HUES48 (cell line): ENCODE measurements around the gene LPAR3.

Experiments used
- H3K27ac ChIP-seq: one replicate; pipeline ENCODE4 v1.7.0; 2013; ENCODE audit warnings: low read depth, low read length, inconsistent platforms
- H3K27me3 ChIP-seq: 2 replicates; pipeline ENCODE4 v1.6.1; 2013; ENCODE audit warnings: mild to moderate bottlenecking, low read length; ENCODE audit not compliant: control insufficient read depth, insufficient read depth
- H3K36me3 ChIP-seq: 2 replicates; pipeline ENCODE4 v1.6.1; 2013; ENCODE audit warnings: low read length; ENCODE audit not compliant: control insufficient read depth, insufficient read depth
- H3K4me1 ChIP-seq: 2 replicates; pipeline ENCODE4 v1.6.1; 2013; ENCODE audit warnings: mild to moderate bottlenecking, low read length; ENCODE audit not compliant: control insufficient read depth, insufficient read depth
- H3K4me3 ChIP-seq: 2 replicates; pipeline ENCODE4 v1.5.1; 2013; ENCODE audit warnings: mild to moderate bottlenecking, low read depth, low read length
- H3K9ac ChIP-seq: 2 replicates; pipeline ENCODE4 v1.6.1; 2013; ENCODE audit warnings: mild to moderate bottlenecking, low read depth, low read length, moderate library complexity
- H3K9me3 ChIP-seq: 2 replicates; pipeline ENCODE4 v1.6.1; 2013; ENCODE audit warnings: low read length; ENCODE audit not compliant: control insufficient read depth, insufficient read depth

Gene LPAR3

DNA sequence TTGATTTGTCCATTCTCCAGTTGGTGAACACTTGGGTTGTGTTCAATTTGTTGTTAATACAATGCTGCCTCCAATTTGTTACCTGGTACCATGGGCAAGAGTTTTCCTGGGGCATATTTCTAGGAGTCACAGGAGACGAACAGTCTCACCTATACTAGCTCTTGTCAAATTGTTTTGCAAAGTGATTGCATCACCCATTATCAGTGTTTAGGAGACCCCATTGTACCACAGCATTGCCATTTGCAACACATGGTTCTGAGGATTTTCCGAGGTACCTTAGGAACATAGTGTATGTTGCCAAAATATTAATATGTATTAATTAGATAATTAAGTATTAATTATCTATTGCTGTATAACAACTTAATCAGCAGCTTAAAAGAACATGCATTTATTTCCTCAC lies 97.8 kb downstream of the LPAR3 start:
- Histone ChIP-seq H3K9ac (no peak overlapping the region), H3K27me3 (no peaks in the 10 kb centered on the region), H3K4me1 (no peaks in the 10 kb centered on the region), H3K9me3 (peaks cover 4% of the 10 kb centered on the region; the same call in 1 of the 2 replicates), H3K36me3 (no peaks in the 10 kb centered on the region), H3K4me3 (no peak overlapping the region), H3K27ac (no peak overlapping the region)

DNA sequence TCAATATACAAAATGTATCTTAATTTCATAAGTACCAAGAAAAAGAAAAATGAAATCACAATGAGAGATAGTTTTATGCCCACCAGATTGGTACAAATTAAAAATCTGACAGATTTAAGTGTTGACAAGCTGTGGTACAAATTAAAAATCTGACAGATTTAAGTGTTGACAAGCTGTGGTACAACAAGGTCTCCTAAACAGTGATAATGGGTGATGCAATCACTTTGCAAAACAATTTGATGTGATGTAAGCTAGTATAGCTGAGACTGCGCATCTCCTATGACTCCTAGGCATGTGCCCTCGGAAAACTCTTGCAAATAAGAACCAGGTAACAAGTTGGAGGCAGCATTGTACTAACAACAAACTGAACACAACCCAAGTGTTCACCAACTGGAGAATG lies 100.6 kb downstream of the LPAR3 start:
- Histone ChIP-seq H3K9ac (no peak overlapping the region), H3K9me3 (peaks cover 4% of the 10 kb centered on the region; the same call in 1 of the 2 replicates), H3K27ac (no peak overlapping the region), H3K4me3 (no peak overlapping the region), H3K4me1 (no peaks in the 10 kb centered on the region), H3K36me3 (no peaks in the 10 kb centered on the region), H3K27me3 (no peaks in the 10 kb centered on the region)

DNA sequence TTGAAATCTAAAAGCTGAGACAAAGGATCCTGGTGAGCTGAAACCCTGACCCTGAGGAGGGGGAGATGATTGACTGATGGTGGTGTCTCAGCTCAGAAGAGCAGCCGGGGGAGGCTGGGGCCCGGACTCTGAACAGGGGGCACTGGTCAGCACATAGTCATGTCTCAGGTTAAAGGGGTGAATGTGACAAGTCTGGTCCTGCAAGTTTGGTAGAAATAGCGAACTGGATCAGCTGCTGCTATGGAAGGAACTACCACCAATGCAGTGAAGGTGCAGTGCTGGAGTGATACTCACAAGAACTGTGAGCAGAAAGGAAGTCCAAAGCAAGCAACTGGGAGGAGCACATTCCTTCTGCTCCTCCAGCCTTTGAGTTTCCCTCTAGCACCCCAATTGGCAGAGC lies 104.0 kb downstream of the LPAR3 start:
- Histone ChIP-seq H3K27me3 (no peaks in the 10 kb centered on the region), H3K9ac (no peak overlapping the region), H3K9me3 (peaks cover 4% of the 10 kb centered on the region; the same call in 1 of the 2 replicates), H3K36me3 (no peaks in the 10 kb centered on the region), H3K4me1 (no peaks in the 10 kb centered on the region), H3K4me3 (no peak overlapping the region), H3K27ac (no peak overlapping the region)

DNA sequence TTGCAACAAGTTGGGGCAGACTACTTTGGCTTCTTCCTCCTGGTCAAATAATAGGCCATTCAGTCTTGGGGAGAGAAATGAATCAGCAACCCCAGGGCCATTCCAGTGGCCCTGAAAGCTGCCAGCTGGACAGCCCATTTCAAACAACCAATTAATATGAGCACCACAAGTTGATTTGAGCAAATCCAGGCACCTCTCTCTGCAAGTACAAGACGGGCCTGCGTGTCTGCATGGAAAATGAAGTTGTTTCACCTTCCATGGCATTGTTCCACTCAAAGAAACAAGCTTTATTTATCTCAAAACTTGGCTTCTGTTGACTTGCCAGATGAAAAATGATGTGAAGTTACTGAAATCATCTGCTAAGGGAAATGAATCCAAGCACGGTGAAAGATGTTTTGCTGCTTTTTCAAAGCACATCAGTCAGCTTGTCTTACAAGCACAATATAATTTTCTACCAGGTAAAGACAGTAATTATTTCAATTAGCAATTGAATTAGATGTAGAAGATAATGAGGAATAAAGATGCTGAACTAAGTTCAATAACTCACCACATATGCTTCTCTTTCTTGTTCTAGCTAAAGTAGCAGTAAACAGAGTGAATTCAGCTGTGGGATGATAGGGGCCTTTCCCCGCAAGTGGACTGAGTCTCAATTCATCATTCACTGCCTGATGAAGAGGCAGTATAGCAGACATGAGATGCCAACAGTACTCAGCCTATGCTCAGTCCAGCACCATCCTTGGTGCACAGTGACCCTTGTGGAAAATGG lies 107.6 kb downstream of the LPAR3 start:
- Histone ChIP-seq H3K9me3 (no peaks in the 10 kb centered on the region), H3K27ac (no peak overlapping the region), H3K27me3 (no peaks in the 10 kb centered on the region), H3K4me1 (peaks cover 9% of the 10 kb centered on the region), H3K9ac (no peak overlapping the region), H3K36me3 (no peaks in the 10 kb centered on the region), H3K4me3 (no peak overlapping the region)

DNA sequence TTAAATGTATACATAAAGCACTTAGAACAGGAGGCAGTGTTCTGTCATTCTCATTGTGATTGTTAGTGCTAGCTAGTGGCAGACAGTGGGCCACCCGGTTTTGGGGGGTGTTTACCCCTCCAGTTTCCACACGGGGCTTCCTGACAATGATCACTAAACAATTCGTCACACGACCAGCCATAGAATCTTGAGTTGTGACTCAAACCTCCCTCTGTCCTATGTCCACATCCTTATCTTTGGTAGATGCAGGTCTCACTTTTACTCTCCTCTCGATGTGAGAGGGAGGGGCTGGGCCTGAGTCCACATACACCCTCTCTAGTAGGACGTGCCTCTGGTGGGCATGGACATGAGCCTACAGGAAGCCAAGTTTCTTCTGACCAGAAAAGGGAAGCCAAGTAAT lies 110.1 kb downstream of the LPAR3 start:
- Histone ChIP-seq H3K27me3 (no peaks in the 10 kb centered on the region; the same call in 1 of the 2 replicates), H3K4me1 (peaks cover 9% of the 10 kb centered on the region), H3K27ac (no peak overlapping the region)

DNA sequence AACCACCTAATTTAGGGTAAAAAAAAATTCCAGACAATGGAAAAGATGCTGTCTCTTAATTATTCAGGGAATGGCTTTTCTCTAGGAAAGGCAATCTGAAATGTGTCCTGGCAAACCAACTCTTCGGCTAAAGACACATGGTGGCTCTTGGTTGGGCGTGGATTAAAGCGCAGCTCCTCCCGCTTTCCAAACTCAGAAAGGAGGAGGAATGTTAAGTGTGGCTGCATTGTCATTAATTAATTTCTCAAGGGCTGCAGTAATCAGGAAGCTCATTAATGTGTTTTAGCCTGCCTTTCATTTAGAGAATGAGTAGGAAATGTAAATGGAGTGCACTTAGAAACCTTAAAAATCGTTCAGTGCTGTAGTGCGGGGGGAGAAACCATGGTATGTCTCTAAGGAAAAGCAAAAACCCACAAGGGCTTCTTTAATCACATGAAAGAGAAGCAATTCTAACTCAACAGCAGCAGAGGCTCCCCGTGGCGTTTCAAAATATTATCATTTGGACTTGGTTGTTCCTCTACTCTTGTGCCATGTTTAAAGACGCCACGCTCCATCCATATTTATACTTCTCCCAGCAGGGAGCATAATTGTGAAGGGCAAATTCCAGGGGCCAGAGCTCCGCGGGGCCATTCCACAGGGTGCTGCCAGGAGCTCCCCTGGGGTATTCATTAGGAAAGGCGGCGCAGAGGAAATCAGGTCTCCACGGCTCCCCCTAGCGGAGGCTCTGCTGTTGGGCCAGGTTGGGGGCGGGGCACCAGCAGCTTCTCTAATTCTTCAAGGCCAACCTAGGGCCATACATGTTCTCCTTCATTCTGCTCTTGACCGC lies 110.8 kb downstream of the LPAR3 start:
- peak overlapping the region; percentile 12 for H3K27ac ChIP-seq
- no peaks in the 10 kb centered on the region; the same call in 1 of the 2 replicates for H3K27me3 ChIP-seq
- no peaks in the 10 kb centered on the region for H3K36me3 ChIP-seq
- H3K4me3 ChIP-seq = peak overlapping the region; percentile 62
- no peak overlapping the region for H3K9ac ChIP-seq
- no peaks in the 10 kb centered on the region for H3K9me3 ChIP-seq
- peaks cover 9% of the 10 kb centered on the region for H3K4me1 ChIP-seq

More for the DNA sequence above, 110.1 kb downstream of the LPAR3 start:
- H3K9me3 ChIP-seq = no peaks in the 10 kb centered on the region
- no peak overlapping the region for H3K4me3 ChIP-seq
- no peaks in the 10 kb centered on the region for H3K36me3 ChIP-seq
- H3K9ac ChIP-seq = no peak overlapping the region

DNA sequence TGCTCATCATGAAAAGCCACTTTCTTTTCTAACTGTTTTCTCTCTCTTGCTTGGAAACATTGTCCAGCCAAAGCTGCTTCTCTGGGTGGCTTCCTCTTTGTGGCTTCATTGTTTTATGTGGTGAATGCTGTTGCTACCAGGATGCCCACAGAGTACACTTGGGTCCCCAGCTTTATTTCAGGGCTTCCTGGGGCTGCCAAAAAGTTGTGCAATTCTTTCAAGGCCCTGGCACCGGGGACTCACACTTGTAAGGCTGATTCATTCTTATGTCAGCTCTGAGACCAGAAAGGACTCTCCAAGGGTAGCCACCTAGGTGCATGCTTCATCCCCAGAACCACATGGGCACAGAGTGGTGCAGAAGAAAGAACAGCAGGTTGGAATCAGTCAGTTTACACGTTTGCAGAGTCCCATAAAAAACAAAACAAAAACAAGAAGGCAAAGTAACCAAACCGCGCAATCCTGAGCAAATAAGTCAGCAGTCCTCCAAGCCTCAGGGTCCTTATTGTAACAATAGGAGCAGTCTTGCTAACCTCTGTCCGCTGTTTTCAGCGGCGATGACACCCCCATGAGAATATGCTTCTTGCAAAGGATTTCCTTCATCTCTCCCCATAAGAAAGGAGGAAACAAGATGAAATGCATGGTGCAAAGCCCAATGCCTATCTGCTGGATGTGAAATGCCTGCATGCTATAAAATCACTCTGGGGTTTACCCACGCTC lies 112.8 kb downstream of the LPAR3 start:
- Histone ChIP-seq H3K36me3 (no peaks in the 10 kb centered on the region), H3K9me3 (no peaks in the 10 kb centered on the region), H3K4me3 (no peak overlapping the region), H3K27me3 (no peaks in the 10 kb centered on the region; the same call in 1 of the 2 replicates), H3K27ac (no peak overlapping the region), H3K9ac (no peak overlapping the region), H3K4me1 (peaks cover 9% of the 10 kb centered on the region)

DNA sequence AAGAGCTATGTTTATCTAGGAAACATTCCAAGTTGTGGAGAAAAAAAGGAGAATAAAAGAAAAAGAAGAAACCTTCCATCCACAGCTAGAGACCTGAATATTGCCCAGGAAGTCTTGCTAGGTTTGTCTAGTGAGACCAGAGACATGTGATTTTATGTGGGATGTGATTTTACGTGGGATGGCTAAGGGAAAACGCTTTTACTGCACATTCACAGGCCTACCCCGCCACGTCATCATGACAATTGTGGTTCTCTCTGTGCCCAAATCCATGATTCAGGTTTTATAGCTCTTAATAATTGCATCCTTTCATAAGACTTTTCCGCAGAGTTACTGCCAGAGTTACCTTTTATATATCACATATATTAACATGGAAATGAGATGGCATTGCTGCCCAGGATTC lies 116.4 kb downstream of the LPAR3 start:
- Histone ChIP-seq H3K36me3 (no peaks in the 10 kb centered on the region), H3K27me3 (peaks cover 3% of the 10 kb centered on the region), H3K4me3 (no peak overlapping the region), H3K9ac (no peak overlapping the region), H3K9me3 (no peaks in the 10 kb centered on the region), H3K4me1 (peaks cover 2% of the 10 kb centered on the region), H3K27ac (no peak overlapping the region)

DNA sequence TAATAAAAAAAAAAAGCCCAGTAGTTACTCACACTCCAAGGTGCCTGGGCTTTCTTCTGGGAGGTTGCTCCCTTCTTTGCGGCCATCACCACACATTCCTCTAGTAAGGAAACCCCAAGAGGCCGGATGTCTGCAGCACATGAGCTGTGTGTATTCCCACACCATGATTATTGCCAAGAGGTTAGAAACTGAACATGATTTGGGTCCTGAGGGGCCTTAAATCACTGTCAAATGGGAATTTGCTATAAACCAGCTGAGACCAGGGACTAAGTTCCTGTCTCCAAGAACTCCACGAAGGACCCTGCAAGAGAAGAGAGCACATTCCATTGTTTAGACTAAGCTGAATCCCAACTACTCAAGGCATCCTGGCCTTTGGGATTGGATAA lies 117.5 kb downstream of the LPAR3 start:
- Histone ChIP-seq H3K27me3 (peaks cover 3% of the 10 kb centered on the region), H3K27ac (no peak overlapping the region), H3K9me3 (no peaks in the 10 kb centered on the region), H3K4me1 (no peaks in the 10 kb centered on the region), H3K4me3 (no peak overlapping the region), H3K9ac (no peak overlapping the region), H3K36me3 (no peaks in the 10 kb centered on the region)

DNA sequence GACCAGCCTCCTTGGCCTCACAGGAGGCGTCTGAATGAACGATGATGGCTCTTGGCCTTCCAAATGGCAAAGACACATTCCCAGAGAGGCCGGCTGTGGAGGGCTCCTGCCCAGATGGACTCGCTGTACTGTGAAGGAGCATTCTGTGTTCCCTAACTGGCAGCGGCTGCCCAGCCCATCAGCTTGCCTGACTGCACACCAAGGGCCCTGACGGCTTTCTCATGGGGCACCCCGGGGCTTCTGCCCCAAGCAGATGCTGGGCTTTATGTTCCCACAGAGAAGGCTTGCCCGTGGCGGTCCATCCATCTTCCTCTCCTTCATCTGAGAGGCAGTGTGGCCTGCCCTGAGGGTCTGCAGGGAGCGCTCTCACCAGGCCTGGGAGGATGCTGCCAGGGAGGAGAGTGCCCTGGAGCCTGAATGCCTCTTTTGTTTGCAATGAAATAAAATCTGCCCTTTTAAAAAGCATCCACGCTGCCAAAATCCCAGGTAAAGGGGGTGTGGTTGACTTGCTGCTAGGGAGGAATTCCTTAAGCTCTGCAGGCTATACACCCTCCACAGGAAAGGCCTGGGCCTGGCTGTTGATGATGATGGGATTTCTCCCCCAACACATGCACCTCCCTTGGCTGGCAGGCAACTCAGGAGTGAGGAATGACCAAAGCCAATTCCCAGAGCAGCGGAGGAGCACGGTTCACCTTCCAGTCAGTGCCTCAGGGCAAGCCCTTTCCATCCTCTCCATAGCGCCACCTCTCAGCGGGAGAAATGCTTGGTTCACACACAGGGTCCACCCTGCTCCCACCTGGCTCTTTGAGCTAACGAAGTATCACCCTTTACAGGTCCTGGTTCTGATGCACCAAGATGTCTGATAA lies 118.1 kb downstream of the LPAR3 start:
- Histone ChIP-seq H3K9ac (no peak overlapping the region), H3K27me3 (peaks cover 3% of the 10 kb centered on the region), H3K27ac (no peak overlapping the region), H3K9me3 (no peaks in the 10 kb centered on the region), H3K4me3 (no peak overlapping the region), H3K36me3 (no peaks in the 10 kb centered on the region), H3K4me1 (no peaks in the 10 kb centered on the region)
